ENCODE measurements around the gene HMGCLL1.

Gene HMGCLL1

DNA sequence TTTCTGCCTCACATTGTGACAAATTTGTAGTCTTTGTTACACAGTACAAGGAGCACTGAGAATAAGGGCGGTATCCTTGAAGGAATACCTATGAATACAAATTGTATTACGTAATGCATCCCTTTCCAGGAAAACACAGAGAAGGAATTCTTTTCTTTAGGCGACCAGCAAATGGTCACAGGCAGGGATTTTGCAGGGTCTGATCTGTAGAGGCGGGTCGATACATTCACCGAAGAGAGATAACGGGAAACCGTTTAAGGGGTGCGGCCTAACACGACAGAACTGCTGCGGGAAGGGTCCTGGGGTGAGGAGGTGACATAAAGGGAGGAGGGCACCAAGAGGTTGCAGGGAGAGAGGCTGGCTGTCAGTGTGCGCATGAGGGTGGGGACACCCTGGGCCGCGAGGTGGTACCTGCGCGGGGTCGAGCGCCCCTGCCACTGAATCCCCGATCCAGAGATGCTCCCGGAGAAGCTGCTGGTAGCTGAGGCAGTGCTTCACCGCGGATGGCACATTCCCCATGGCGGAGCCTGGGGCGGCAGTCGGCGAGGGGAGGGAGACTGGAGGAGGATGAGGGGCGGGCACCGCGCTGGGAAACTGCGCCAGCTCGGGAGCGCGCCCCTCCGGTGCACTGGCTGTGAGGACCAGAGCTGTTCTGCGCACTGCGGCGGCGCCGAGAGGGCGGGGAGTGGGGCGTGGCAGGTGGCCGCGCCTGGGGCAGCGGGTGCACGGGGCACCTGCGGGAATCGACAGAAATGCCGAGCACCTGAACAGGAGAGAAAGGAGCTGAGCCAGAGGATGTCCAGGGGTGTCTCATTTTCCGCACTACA lies at the start of gene HMGCLL1:
Gene HMGCLL1, minus strand, starts transcription at position 656 of the 827 bp plus-strand sequence. Its CDS starts 137 bp downstream, at position 519.
- DNase-seq: peak; percentile 45

DNA sequence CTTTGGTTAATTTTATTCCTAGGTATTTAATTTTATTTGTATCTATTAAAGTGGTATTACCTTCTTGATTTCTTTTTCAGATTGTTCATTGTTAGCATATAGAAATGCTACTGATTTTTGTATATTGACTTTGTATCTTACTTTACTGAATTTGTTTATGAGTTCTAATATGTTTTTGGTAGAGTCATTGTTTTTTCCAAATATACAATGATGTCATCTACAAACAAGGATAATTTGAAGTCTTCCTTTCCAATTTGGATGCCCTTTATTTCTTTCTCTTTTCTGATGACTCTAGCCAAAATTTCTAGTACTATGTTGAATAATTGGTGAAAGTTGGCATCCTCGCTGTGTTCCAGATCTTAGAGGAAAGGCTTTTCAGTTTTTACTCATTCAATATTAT lies 43.0 kb upstream of the HMGCLL1 start:
- no peak for DNase-seq

DNA sequence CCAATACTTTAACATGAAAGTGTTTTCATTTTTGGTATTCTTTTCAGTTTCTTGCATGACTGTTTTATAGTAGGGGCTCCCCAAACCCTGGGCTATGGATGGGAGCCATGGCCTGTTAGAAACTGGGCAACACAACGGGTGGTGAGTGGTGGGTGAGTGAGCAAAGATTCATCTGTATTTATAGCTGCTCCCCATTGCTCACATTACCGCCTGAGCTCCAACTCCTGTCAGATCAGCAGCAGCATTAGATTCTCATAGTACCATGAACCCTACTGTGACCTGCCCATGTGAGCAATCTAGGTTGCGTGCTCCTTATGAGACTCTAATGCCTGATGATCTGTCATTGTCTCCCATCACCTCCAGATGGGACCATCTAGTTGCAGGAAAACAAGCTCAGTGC lies 42.3 kb upstream of the HMGCLL1 start:
- DNase-seq: no peak

DNA sequence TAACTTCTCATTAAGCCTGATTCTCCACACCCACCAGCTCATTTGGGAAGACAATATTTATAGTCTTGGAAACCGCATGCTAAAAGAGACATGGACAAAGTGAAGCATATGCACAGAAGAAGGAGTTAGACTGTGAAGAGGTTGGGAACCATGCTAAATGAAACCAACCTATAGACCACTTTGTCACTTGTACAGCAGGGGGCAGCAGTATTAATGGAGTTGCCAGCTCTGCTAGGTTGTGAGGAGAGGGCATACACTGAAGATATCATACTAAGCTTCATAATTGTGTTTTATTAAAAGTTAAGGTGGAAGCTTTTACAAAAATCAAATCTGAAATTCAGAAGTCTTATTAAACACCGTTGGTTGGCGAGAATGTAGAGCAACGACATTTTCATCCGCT lies 38.3 kb upstream of the HMGCLL1 start:
- peak; percentile 37 for DNase-seq

DNA sequence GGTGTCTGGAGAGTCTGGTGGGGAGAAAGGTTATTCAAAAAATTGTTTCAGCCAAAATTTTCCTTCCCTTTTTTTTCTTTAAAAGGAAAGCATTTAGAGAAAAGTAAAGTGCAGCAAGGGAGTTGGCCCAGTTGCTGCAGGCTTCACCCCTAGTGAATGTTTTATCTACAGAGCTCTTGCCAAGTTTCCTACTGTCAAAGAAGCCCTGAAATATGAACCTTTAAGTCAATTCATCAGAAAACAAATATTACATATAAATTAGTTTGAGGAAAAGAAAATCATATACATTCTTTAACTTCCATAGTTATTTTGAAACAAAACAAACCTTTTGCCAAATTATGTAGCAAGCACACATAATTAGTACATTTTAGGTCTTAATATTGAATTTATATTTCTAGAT lies 25.0 kb upstream of the HMGCLL1 start:
- DNase-seq: no peak

DNA sequence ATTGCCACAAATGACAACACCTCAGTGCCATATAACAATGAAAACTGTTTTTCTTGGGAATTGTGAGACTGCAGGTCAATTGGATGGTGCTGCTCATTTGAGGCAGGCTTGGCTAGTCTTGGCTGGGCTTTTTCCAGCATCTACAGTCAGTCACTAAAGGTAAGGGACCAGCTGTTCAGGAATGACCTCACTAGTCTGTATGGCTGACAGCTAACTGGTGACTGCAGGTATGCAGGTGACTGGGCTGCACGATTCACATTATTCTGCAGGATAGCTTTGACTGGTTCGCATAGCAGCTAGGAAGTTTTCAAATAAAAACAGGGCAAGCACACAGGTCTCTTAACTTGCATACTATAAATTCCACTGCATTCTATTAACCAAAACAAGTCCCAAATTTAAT lies 22.1 kb upstream of the HMGCLL1 start:
- no peak for DNase-seq

DNA sequence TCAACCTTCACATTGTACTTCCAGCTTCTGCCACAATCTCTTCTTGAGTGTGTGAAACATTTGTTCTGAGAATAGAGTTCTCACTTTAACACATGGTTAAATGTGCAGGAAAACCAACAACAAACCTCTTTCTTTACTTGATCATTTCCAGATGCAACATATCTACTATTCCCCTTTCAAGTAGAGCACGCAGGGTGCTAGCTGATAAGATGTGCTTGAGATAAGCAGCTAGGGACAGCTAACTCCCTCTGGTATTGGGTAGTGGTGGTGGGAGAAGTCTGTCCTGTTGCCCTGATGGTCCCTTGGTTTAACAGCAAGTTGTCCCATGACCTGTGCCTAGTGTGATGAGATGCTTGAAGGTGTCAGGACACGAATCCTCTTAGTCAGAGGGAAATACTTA lies 15.4 kb upstream of the HMGCLL1 start:
- DNase-seq: no peak

DNA sequence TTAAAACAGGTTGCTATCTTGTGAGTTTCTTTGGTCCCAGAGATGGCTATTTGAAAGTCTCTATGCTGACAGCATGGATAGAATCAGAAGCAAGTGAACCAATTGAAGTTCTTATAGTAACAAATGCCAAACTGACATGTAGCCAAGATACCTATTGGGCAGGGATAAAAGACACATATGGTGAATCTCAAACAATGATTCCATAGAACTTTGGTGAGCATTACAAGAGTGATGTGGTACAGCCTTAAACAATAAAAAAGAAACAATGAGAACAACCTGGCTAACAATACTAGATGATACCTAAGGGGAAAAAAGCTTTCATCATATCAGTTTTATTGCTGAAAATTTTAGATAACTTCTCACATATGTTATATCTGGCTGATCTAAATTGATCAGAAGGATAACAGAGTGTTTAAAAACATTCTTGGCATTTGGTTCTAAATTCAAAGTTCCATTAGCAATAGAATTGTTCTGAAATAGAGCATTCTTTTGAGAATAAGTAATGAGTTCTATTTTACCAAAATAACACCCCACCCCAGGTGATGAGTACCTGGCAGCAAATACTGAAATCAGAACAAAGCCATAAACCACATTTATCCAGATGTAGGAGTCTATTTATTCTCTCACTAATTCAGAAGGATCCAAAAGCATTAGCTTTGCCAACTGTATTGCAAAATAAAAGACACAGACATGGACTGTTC lies 5.8 kb upstream of the HMGCLL1 start:
- no peak for DNase-seq

DNA sequence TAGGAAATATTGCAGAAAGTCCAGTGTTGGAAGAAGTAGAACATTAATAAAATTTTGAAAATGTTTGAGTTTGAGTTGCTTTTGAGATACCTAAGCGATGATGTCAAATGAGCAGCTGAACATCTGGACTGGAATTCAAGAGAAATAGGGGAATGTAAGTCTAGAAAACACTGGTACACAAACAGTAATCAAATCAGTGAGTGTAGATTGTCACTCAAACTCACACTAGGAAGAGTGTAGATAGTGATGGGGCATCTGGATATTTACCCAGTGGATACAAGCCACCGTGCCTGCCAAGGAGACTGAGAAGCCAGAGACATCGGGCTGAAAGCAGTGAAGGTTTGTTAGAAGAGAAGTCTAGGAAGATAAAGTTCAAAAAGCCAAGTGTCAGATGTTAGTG lies 2.2 kb downstream of the HMGCLL1 start:
- DNase-seq: no peak

DNA sequence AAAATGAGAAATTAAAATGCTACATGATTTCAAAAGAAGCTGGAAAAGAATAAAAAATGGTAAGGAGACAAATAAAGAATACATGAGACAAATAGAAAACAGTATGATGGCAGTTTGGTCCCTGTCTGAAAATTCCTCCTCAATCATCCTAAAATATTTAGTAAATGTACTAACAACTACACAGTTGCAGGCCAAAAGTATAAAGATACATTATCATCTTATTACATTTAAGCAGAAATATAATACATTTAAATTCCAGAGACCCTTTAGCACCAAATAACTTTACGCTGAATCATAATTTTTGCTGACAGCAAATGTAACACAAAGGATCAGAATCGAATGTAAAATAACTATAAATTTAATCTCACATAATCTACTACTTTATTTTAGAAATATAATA lies 4.4 kb downstream of the HMGCLL1 start:
- no peak for DNase-seq

DNA sequence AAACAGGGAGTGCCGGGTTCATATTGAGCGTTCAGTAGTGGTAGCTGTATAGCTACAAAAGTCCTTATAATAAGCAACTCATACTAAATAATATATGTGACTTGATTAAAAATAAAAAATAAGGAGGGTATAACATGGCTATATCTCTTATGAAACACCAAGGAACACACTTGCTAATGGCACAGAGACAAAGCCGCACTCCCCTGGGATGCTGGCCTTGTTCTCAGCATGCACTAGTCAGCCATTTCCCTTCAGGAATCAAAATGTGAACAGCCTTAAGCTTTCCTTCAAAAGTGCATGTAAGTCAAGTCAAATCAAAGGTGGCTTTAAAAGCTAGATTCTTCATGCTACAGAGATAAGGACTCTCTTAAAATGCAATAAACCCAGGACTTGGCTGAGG lies 9.4 kb downstream of the HMGCLL1 start:
- no peak for DNase-seq

DNA sequence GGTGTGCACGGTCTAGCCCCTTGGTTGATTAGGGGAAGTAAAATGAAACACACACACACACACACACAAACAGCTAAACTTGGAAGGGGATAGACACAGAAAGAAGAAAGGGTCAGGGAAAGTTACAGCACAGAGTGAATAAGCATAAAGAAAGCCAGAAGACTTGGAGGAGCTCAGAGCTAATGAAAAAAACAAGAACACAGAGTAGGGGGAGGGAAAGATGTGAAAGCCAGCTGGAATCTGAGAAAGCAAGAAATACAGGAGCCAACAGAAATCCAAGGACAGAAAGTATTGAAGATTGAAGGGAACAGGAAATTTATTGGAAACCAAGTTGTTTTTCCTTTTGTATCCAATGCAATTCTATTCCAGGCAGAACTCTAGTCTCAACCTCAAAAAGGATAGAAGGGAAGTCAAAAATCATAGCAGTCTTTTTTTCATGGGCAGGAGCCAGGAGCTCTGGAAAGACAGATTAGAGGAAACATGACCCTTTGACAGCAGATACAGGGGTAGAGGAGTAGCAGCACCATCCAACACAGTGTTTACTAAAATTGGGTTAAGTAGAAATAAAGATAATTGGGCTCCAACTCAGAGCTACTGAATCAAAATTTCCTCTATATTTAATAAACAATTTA lies 10.1 kb downstream of the HMGCLL1 start:
- no peak for DNase-seq

DNA sequence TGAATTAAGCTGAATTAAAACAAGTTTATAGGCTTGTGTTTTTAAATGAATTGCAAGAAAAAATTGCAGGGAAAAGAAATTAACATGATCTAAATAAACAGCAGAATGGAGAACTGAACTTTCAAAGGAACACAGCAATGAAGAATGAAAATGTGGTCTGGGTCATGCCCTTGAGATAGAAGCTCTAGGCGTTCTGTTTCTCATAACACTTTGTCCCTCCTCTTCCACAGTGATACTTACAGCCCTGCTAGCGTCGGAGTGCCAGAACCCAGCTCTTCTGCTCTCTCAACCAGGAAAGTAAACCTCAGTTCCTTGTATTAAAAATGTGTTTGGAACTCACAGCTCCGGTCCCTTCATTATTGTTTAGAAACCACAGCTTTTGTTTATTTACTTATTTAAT lies 11.4 kb downstream of the HMGCLL1 start:
- no peak for DNase-seq

DNA sequence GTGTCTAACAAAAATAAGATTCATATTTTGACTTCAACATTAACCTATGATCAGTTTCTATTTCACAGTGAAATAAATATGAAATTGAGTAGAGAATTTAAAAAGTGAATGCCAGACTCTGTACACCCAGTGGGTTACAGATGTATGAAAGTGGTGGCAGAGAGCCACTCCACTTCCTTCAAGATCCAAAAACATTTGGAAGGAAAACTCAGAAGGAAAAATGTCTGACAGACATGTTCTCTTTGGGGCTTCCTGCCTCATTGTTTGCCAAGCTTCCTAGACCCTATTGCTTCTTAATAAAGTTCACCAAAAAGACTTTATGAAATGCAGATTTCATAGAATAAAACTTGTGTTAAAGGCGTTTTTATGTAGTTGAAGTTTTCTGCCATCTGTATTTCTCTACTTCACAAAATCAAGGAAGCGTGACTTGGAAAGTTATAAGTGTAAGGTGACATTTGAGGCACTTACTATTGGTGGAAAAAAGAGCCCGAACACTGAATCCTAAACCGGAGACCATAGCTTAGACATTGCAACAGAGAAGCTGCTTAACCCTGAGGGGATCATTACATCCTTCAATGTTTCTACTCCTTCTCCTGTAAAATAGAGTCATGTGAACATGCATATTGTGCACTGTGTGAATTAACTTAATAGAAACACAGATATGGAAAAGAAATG lies 12.8 kb downstream of the HMGCLL1 start:
- no peak for DNase-seq

DNA sequence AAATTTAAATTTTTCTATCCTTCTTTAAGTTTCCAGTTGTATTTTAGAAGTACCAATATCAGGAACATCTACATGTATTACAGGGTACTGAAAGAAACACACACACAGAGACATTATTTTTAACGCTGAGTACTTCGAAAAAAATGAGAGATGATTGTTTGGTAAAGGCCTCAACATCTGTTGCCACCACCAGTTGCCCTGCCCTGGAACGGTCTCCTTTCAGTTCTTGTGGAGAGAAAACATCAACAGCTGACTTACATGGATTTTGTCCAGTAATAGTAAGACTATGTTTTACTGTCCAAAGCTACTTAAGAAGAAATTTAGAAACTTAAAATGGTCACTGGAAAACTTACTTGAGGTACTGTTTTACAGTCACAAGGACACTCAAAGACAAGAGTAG lies 16.7 kb downstream of the HMGCLL1 start:
- DNase-seq: no peak

DNA sequence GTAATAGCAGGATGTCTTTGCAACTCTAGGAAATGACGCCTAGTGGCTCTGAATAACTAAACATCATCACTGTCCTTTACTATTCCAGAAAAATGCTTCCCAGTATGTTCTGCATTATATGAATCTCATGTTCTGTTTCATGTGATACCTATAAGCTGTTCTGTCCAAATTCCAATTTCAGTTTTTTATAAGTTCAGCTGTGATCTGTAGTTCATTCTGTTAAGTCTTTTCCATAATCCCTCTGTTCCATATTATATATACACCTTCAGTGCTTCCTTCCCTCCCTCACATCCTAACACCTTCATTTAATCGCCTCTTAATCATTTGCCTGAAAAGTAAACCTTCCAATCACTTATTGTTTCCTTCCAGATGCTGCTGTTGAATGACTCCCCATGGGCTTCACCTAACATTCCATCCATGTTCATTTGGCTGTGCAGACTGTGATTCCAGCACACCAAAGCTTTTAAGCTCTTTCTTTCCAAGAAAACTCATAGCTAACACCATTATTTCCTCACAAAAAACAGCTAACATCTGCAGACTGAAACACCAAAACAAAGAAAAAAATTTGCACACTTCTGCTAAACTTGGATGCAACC lies 18.6 kb downstream of the HMGCLL1 start:
- DNase-seq: no peak

DNA sequence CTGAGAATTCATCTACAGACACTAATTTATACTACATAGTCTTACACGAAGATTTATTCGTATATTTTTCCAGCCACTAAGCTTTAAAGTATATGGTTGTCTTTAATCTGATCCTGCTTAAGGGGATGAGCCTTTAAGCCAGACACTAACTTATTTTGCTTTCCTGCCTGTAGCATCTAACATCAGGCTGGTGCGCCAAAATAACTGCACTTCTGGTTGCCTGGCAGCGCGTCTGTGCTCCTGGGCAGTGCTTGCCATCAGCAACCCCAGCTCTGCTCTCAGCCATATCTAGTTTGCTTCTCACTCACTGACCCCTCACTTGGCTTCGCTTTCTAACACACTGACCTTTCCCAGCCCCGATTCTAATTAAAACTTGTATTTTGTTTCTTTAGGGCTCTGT lies 21.8 kb downstream of the HMGCLL1 start:
- no peak for DNase-seq

DNA sequence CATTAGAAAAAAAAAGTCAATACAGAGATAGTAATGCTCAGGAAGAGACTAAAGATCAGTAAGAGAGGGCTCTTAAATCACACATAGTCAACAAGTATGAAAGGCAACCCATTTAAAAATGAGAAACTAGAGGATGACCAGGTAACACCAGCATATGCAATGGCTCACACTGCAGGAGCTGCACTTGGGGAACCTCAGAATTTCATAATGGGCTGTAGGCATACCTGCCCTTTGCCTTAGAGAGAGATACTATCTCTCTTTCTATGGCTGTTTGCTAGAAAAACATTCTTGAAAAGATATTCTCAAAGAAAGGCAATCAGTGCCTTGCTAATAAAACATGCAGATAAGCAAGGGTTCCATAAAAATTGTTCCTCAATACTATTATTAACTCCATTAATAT lies 33.2 kb downstream of the HMGCLL1 start:
- no peak for DNase-seq

DNA sequence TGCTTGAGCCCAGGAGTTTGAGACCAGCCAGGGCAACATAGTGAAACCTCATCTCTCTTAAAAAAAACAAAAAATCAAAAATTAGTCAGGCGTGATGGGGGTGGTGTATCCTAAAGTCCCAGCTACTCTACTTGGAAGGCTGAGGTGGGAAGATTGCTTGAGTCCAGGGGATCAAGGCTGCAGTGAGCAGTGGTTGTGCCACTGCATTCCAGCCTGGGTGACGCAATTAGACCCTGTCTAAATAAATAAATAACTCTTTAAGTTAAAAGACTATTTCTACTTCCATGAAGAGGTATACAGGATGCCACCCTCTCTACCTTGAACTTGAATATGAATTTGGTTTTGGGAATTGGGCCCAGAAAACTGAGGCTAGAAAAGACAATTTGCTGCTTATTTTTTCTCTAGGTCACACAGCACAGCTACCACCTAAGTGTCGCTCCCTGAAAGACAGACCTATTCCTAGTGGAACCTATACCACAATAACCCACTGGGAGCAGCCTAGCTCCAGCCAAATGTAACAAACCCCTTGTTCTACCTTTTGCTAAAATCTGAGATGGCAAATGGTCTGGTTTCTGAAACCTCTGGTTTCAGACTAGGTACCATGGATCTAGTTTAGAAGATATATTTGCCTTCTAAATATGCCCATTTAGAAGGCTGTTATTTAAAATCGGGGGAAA lies 35.2 kb downstream of the HMGCLL1 start:
- DNase-seq: no peak

DNA sequence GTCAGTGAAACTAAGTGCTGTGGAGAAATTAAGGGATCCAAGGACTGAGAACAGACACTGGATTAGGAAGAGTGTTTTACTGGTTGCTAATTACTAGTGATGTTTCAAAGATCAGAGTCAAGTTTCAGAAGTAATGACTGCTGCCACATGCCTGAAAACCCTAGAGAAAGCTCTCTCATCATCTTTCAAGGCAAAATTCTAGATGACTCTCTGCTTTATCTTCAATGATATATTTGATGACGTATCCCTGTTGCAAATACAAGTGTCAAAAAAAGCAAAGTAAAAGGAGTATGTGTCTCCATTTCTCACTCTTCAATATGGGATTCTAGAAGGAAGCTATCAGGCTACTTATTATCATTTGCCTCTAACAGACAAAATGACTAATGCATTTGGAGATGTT lies 38.0 kb downstream of the HMGCLL1 start:
- no peak for DNase-seq

DNA sequence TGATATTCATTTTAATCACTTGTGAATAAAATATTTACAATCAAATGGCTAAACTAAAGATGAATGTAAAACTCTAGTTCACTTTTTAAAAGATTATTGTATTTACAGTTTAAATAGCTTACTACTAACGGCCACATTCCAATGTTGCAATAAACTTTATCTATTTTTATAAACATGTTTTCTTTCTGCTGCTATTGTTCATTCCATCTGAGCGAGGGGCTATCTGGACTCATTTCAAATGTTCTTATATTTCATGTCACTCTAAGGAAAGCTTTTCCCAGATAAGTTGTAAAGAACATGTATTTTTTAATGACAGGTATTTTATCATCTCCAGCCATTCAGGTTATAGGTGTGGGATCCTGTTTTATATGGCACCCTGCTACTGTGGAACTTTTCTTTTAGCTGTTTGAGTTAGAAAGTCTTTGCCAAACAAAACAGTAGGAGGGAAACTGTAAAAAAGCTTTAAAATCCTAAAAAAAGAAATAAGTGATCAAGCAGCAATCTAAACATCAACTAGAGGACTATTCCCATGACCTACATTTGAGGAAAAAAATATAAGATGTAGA lies 42.5 kb downstream of the HMGCLL1 start:
- DNase-seq: no peak

DNA sequence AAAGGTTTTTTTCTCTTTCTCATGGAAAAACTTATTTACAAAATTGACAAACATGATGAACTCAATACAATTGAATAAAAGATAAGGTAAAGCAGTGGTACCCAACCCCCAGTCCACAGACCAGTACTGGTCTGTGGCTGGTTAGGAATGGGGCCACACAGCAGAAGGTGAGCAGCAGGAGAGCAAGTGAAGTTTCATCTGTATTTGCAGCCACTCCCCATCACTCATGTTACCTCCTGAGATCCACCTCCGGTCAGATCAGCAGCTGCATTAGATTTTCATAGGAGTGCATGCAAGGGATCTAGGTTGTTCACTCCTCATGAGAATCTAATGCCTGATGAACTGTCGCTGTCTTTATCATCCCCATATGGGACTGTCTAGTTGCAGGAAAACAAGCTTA lies 47.5 kb downstream of the HMGCLL1 start:
- no peak for DNase-seq

Data from NCI-H1694 treated with DMSO at 0.1 percent for 48 hours (cell line).